Stimulated activated CD4-positive, alpha-beta T cell treated with anti-CD3 and anti-CD28 coated beads, TNF-alpha, amount 100 ng/mL, for 48 hours (primary cell): ENCODE results near the gene MEGF10.
"Not testable (repeated sequence)": the region's sequence is repeated elsewhere in the genome, so short reads cannot be mapped to it uniquely, and the experiment has no call there.

Source experiments
- DNase-seq, 3 donors: peaks; one replicate each; pipeline ENCODE4 v3.0.0-alpha.2; 2020; ENCODE audit warnings: low read depth in 3 of 3

Gene MEGF10

GRCh38 chr5:127290019-127290945, at the start of gene MEGF10:
Gene MEGF10 (plus strand): TSS chr5:127290796. CDS start chr5:127331309, 40,513 bp downstream.
- DNase-seq, result peak in 1 of 3 donors; percentile 30

GRCh38 chr5:127243011-127243410, 47.6 kb upstream of the MEGF10 start:
- DNase-seq, result no peak

- no peak for DNase-seq
Measured at GRCh38 chr5:127254729-127255284, 35.8 kb upstream of the MEGF10 start.

GRCh38 chr5:127256886-127257597, 33.6 kb upstream of the MEGF10 start:
- DNase-seq, result no peak

GRCh38 chr5:127260686-127261085, 29.9 kb upstream of the MEGF10 start:
- DNase-seq, result no peak

GRCh38 chr5:127265473-127265872, 25.1 kb upstream of the MEGF10 start:
- not testable (repeated sequence) for DNase-seq

GRCh38 chr5:127268342-127268741, 22.3 kb upstream of the MEGF10 start:
- not testable (repeated sequence) for DNase-seq

- DNase-seq, result not testable (repeated sequence)
Measured at GRCh38 chr5:127270713-127271112, 19.9 kb upstream of the MEGF10 start.

GRCh38 chr5:127275641-127276193, 14.9 kb upstream of the MEGF10 start:
- DNase-seq, result no peak

- DNase-seq, result no peak
Measured at GRCh38 chr5:127280491-127281220, 9.9 kb upstream of the MEGF10 start.

- DNase-seq, result no peak
Measured at GRCh38 chr5:127281609-127282008, 9.0 kb upstream of the MEGF10 start.

- DNase-seq, result no peak
Measured at GRCh38 chr5:127288676-127289075, 1.9 kb upstream of the MEGF10 start.

- no peak for DNase-seq
Measured at GRCh38 chr5:127290946-127291693, 524 bp downstream of the MEGF10 start.

GRCh38 chr5:127292030-127292735, 1.6 kb downstream of the MEGF10 start:
- no peak for DNase-seq

GRCh38 chr5:127293373-127293772, 2.8 kb downstream of the MEGF10 start:
- no peak for DNase-seq

- no peak for DNase-seq
Measured at GRCh38 chr5:127294829-127295228, 4.2 kb downstream of the MEGF10 start.

GRCh38 chr5:127295454-127295853, 4.9 kb downstream of the MEGF10 start:
- DNase-seq, result no peak

GRCh38 chr5:127296321-127296720, 5.7 kb downstream of the MEGF10 start:
- no peak for DNase-seq

GRCh38 chr5:127296894-127297293, 6.3 kb downstream of the MEGF10 start:
- not testable (repeated sequence) for DNase-seq
